ENCODE measurements around the gene IMPDH1.

The IMPDH1 gene

DNA sequence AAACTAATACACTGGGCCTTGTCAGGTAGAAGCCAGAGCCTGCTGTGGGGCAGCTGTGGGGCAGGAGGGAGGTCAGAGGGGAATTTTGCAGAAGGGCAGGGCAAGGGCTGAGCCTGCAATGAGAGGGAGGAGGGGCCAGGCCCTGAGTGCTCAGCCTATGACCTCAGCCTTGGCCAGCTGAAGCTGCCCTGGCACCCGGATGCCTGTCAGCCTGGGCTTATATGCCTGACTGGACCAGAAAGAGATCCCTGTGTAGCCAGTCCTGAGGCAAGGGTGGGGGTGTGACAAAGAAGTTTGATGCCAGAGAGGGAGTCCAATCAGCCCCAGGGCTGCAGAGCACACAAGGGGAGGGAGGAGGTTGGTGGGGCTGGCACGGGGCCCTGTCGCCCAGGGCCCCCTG, 26.0 kb downstream of the IMPDH1 start:
- H3K36me3 ChIP-seq (ENCODE audit: insufficient read depth, low read length): no peaks in the 10 kb centered on the region
- WGBS: 62% methylated on average over 1 of the region's 3 CpGs
- H3K27ac ChIP-seq (ENCODE audit: low read depth, low read length): no peak overlapping the region
- no peak overlapping the region for H3K9ac ChIP-seq (ENCODE audit: low read depth, low read length)
- no peaks in the 10 kb centered on the region for H3K4me1 ChIP-seq (ENCODE audit: insufficient read depth, low read length)
- H3K9me3 ChIP-seq (ENCODE audit: insufficient read depth, low read depth, low read length): no peaks in the 10 kb centered on the region
- H3K27me3 ChIP-seq (ENCODE audit: insufficient read depth, low read length): peaks cover 13% of the 10 kb centered on the region
- no peak overlapping the region for H3K4me3 ChIP-seq (ENCODE audit: low read length)

DNA sequence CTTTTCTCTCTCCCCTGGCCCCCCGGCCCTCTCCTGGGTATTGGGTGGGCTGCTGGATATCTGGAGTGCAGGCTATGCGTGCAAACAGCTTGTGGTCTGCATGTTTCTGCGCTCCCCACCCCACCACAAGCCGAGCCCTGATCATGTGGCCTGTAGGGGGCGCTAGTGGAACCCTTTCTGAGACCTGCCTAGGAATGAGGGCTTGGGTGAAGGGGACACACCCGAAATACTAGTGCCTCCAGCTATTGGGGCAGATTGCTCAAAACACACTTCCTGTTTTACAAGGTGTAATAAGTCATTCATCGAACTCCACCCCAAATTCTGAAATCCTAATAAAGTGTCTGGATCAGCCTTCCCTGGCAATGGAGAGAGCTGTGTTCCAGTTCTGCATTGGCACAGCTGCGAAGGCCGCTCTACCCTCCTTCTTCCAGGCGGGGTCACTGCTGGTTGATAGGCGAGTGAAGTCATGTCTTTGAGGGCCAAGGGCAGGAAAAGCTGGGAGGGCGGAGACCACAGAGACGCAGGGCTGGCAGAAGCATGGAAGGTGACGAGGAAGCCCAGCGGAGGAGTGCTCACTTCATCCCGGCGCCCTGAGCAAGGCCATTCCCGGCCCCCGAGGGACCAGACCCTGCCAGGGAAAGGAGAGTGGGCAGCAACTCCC, 28.5 kb downstream of the IMPDH1 start:
- 68% methylated on average over 19 of the region's 19 CpGs for WGBS
- Histone ChIP-seq H3K9ac (ENCODE audit: low read depth, low read length) (no peak overlapping the region), H3K4me1 (ENCODE audit: insufficient read depth, low read length) (no peaks in the 10 kb centered on the region), H3K27ac (ENCODE audit: low read depth, low read length) (no peak overlapping the region), H3K9me3 (ENCODE audit: insufficient read depth, low read depth, low read length) (no peaks in the 10 kb centered on the region), H3K27me3 (ENCODE audit: insufficient read depth, low read length) (peaks cover 2% of the 10 kb centered on the region; the same call in 1 of the 2 replicates), H3K36me3 (ENCODE audit: insufficient read depth, low read length) (no peaks in the 10 kb centered on the region), H3K4me3 (ENCODE audit: low read length) (no peak overlapping the region)

DNA sequence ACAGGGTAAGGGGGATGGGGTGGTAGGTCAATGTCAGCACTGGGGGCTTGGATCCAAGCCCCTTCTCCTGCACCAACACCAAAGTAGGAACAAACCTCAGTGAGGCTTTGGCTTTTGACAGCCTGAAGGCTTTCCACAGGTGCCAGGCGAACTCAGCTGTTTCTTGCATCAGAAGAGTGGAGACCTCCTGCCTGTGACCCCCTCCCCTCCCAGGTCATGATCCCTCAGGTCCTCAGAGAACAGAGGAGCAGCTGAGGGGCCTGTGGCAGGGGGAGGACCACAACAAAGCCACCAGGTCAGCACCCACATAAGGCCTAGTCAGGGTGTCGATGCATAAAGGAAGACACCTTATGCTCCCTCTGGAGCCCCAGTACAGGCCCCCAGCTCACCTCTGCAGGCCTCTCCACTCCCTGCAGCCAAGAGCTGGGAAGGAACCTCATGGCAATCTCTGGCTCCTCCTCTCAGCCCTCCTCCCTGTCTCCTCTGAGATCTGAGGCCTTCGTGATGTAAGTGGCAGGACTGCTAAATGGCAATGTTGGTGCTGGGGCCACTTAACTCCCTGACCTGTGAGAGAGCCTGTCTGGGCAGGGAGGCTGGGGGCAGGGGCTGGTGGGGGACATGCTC, 29.2 kb downstream of the IMPDH1 start:
- WGBS: 65% methylated on average over 3 of the region's 3 CpGs
- Histone ChIP-seq H3K9me3 (ENCODE audit: insufficient read depth, low read depth, low read length) (no peaks in the 10 kb centered on the region), H3K36me3 (ENCODE audit: insufficient read depth, low read length) (no peaks in the 10 kb centered on the region), H3K27me3 (ENCODE audit: insufficient read depth, low read length) (peaks cover 2% of the 10 kb centered on the region; the same call in 1 of the 2 replicates), H3K27ac (ENCODE audit: low read depth, low read length) (no peak overlapping the region), H3K4me3 (ENCODE audit: low read length) (no peak overlapping the region), H3K9ac (ENCODE audit: low read depth, low read length) (no peak overlapping the region), H3K4me1 (ENCODE audit: insufficient read depth, low read length) (no peaks in the 10 kb centered on the region)

DNA sequence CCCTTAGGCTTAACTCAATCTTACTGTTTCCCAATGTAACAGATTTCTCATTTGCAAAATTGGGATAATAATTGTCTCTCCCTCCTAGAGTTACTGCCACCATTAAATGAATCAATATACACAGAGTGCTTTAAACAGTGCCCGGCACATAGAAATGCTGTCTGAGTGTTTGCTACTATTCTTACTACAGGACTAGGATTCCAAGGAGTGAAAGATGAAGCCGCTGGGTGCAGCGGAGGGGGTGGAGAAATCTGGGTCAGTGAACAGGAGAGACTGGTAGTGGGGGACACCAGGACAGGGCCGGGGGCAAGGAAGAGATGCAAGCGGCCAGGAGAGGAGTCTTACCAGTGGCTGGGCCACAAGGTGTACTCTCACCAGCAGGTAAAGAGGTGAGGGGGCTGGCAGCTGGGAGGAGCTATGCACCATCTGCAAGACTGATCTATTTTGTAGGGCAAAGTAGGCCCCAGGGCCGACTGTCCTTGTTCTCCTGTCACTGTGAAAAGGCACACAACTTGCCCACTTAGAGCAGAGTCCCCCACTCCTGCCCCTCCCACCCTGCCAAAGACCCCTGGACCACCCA, 29.8 kb downstream of the IMPDH1 start:
- Histone ChIP-seq H3K9ac (ENCODE audit: low read depth, low read length) (no peak overlapping the region), H3K4me3 (ENCODE audit: low read length) (no peak overlapping the region), H3K27me3 (ENCODE audit: insufficient read depth, low read length) (peaks cover 2% of the 10 kb centered on the region; the same call in 1 of the 2 replicates), H3K36me3 (ENCODE audit: insufficient read depth, low read length) (no peaks in the 10 kb centered on the region), H3K4me1 (ENCODE audit: insufficient read depth, low read length) (no peaks in the 10 kb centered on the region), H3K27ac (ENCODE audit: low read depth, low read length) (no peak overlapping the region), H3K9me3 (ENCODE audit: insufficient read depth, low read depth, low read length) (no peaks in the 10 kb centered on the region)
- WGBS: 92% methylated on average over 6 of the region's 6 CpGs

DNA sequence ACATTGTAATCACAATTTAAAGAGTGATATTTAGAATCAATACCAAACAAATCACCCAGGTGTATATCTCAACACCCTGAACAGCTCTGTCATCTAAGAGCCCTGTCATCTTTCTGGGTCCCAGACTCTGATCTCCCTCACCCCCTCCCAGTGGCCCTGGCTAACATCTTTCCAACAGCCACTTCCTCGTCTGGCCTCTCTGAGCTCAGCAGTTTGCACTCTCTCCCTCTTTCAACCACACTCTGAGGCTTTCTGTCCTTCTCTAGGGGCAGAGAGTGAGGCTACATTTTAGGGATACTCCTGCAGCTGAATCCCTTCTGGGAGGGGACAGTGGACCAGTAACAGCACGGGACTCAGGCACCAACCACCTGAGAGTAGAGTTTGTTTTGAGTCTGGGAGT, 31.1 kb downstream of the IMPDH1 start:
- H3K27me3 ChIP-seq (ENCODE audit: insufficient read depth, low read length): peaks cover 2% of the 10 kb centered on the region; the same call in 1 of the 2 replicates
- no peaks in the 10 kb centered on the region for H3K9me3 ChIP-seq (ENCODE audit: insufficient read depth, low read depth, low read length)
- 79% methylated on average over 2 of the region's 2 CpGs for WGBS
- no peak overlapping the region for H3K4me3 ChIP-seq (ENCODE audit: low read length)
- H3K4me1 ChIP-seq (ENCODE audit: insufficient read depth, low read length): no peaks in the 10 kb centered on the region
- no peak overlapping the region for H3K27ac ChIP-seq (ENCODE audit: low read depth, low read length)
- no peaks in the 10 kb centered on the region for H3K36me3 ChIP-seq (ENCODE audit: insufficient read depth, low read length)
- no peak overlapping the region for H3K9ac ChIP-seq (ENCODE audit: low read depth, low read length)

DNA sequence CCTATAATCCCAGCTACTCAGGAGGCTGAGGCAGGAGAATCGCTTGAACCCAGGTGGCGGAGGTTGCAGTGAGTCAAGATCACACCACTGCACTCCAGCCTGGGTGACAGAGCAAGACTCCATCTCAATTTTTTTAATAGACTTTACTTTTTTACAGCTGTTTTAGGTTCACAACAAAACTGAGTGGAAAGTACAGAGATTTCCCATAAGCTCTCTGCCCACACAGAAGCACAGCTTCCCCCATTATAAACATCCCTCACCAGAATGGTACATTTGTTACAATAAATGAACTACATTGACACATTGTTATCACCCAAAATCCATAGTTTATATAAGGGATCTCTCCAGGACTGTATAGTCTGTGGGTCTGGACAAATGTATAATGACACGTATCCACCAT, 33.7 kb downstream of the IMPDH1 start:
- Histone ChIP-seq H3K27ac (ENCODE audit: low read depth, low read length) (no peak overlapping the region), H3K4me3 (ENCODE audit: low read length) (no peak overlapping the region), H3K9me3 (ENCODE audit: insufficient read depth, low read depth, low read length) (no peaks in the 10 kb centered on the region), H3K27me3 (ENCODE audit: insufficient read depth, low read length) (peaks cover 2% of the 10 kb centered on the region; the same call in 1 of the 2 replicates), H3K4me1 (ENCODE audit: insufficient read depth, low read length) (no peaks in the 10 kb centered on the region), H3K9ac (ENCODE audit: low read depth, low read length) (no peak overlapping the region), H3K36me3 (ENCODE audit: insufficient read depth, low read length) (no peaks in the 10 kb centered on the region)
- 94% methylated on average over 3 of the region's 3 CpGs for WGBS

DNA sequence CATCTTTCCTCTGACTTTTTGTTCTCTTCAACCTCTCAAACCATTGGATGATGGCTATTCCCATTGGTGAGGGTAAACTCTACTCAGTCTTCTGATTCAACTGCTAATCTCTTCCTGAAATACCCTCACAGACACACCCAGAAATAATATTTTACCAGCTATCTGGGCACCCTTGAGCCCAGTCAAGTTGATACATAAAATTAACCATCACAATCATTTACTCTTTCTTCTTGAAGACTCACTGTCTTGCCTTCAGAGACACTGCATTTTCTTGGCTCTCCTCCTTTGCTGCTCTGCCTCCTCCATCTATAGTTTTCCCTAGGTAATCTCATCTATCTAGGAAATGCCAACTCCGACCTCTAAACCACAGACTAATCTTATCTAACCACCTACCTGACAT, 35.7 kb downstream of the IMPDH1 start:
- Histone ChIP-seq H3K36me3 (ENCODE audit: insufficient read depth, low read length) (no peaks in the 10 kb centered on the region), H3K27me3 (ENCODE audit: insufficient read depth, low read length) (peaks cover 2% of the 10 kb centered on the region; the same call in 1 of the 2 replicates), H3K4me1 (ENCODE audit: insufficient read depth, low read length) (no peaks in the 10 kb centered on the region), H3K9me3 (ENCODE audit: insufficient read depth, low read depth, low read length) (no peaks in the 10 kb centered on the region), H3K9ac (ENCODE audit: low read depth, low read length) (no peak overlapping the region), H3K27ac (ENCODE audit: low read depth, low read length) (no peak overlapping the region), H3K4me3 (ENCODE audit: low read length) (no peak overlapping the region)
- 73% methylated on average over 1 of the region's 1 CpG for WGBS

DNA sequence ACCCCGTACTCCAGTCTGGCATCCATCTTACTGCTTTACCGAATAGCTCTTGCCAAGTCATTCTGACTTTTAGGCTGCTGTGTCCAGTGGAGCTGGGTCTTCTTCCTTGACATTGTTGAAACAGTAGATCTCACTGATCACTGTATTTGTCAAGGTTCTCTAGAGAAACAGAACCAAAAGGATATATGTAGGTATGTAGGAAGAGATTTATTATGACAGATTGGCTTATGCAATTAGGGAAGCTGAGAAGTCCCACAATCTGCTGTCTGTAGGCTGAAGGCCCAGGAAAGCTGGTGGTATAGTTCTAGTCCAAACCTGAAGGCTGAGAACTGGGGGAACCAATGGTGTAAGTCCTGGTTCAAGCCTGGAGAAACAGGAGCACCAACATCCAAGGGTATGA, 36.2 kb downstream of the IMPDH1 start:
- Histone ChIP-seq H3K27me3 (ENCODE audit: insufficient read depth, low read length) (peaks cover 2% of the 10 kb centered on the region; the same call in 1 of the 2 replicates), H3K9ac (ENCODE audit: low read depth, low read length) (no peak overlapping the region), H3K27ac (ENCODE audit: low read depth, low read length) (no peak overlapping the region), H3K4me1 (ENCODE audit: insufficient read depth, low read length) (no peaks in the 10 kb centered on the region), H3K9me3 (ENCODE audit: insufficient read depth, low read depth, low read length) (no peaks in the 10 kb centered on the region), H3K36me3 (ENCODE audit: insufficient read depth, low read length) (no peaks in the 10 kb centered on the region), H3K4me3 (ENCODE audit: low read length) (no peak overlapping the region)
- WGBS: 95% methylated on average over 2 of the region's 2 CpGs

DNA sequence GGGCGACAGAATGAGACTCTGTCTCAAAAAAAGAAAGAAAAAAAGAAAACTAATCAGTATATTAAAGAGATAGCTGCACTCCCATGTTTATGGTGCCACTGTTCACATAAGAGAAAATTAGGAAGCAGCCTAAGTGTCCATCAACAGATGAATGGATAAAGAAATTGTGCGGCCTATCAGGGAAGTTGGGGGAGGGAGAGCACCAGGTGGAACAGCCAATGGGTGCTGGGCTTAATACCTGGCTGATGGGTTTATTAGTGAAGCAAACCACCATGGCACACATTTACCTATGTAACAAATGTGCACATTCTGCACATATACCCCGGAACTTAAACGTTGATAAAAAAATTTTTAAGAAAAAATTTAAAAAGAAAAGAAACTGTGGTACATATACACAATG, 39.3 kb downstream of the IMPDH1 start:
- Histone ChIP-seq H3K4me1 (ENCODE audit: insufficient read depth, low read length) (no peaks in the 10 kb centered on the region), H3K27ac (ENCODE audit: low read depth, low read length) (no peak overlapping the region), H3K9me3 (ENCODE audit: insufficient read depth, low read depth, low read length) (no peaks in the 10 kb centered on the region), H3K4me3 (ENCODE audit: low read length) (no peak overlapping the region), H3K36me3 (ENCODE audit: insufficient read depth, low read length) (no peaks in the 10 kb centered on the region), H3K9ac (ENCODE audit: low read depth, low read length) (no peak overlapping the region), H3K27me3 (ENCODE audit: insufficient read depth, low read length) (peaks cover 24% of the 10 kb centered on the region)
- 89% methylated on average over 2 of the region's 4 CpGs for WGBS

DNA sequence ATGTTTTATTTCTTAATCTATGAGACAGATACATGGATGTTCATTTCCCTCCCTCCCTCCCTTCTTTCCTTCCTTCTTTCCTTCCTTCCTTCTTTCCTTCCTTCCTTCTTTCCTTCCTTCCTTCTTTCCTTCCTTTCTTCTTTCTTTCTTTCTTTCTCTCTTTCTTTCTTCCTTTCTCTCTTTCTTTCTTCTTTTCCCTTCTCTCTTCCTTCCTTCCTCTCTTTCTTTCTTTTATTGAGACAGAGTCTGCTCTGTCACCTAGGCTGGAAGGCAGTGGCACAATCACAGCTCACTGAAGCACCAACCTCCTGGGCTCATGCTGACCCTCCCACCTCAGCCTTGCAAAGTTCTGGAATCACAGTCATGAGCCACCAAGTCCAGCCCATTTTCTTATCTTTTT, 42.8 kb downstream of the IMPDH1 start:
- no peaks in the 10 kb centered on the region for H3K9me3 ChIP-seq (ENCODE audit: insufficient read depth, low read depth, low read length)
- H3K4me1 ChIP-seq (ENCODE audit: insufficient read depth, low read length): no peaks in the 10 kb centered on the region
- no peak overlapping the region for H3K27ac ChIP-seq (ENCODE audit: low read depth, low read length)
- H3K4me3 ChIP-seq (ENCODE audit: low read length): no peak overlapping the region
- H3K36me3 ChIP-seq (ENCODE audit: insufficient read depth, low read length): no peaks in the 10 kb centered on the region
- H3K27me3 ChIP-seq (ENCODE audit: insufficient read depth, low read length): peaks cover 59% of the 10 kb centered on the region
- no peak overlapping the region for H3K9ac ChIP-seq (ENCODE audit: low read depth, low read length)

DNA sequence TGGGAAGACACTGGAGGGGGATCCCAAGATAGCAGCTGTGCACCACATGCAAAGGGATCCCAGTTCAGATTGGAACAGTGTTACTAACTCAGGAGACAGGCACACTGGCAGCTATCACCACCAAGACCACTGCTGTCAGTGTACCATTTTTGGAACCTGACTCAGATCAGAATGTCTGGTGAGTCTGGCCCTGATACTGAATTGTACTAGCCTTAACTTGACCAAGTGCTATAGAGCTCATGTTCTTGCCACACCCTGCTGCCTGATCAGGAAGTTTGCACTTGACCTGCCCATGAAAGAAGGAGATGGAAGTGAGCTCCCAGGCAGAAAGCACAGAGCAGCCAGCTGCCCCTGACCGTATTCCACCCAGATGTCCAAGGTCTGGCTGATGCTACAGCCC, 43.5 kb downstream of the IMPDH1 start:
- 94% methylated on average over 1 of the region's 1 CpG for WGBS
- Histone ChIP-seq H3K9ac (ENCODE audit: low read depth, low read length) (no peak overlapping the region), H3K27me3 (ENCODE audit: insufficient read depth, low read length) (peaks cover 65% of the 10 kb centered on the region)

More for the DNA sequence above, 43.5 kb downstream of the IMPDH1 start:
- H3K4me3 ChIP-seq (ENCODE audit: low read length): no peak overlapping the region
- H3K9me3 ChIP-seq (ENCODE audit: insufficient read depth, low read depth, low read length): no peaks in the 10 kb centered on the region
- H3K27ac ChIP-seq (ENCODE audit: low read depth, low read length): no peak overlapping the region
- no peaks in the 10 kb centered on the region for H3K4me1 ChIP-seq (ENCODE audit: insufficient read depth, low read length)
- no peaks in the 10 kb centered on the region for H3K36me3 ChIP-seq (ENCODE audit: insufficient read depth, low read length)
